Thyroid gland (tissue), 4 donors: Measurements from ENCODE around the gene RAE1.

Source experiments
- POLR2A ChIP-seq, 2 donors: fragments of 450-650 bp; IDR thresholded peaks; one replicate each; pipeline ENCODE4 v1.6.1; 2017; ENCODE audit warnings: antibody characterized with exemption in 2 of 2, mild to moderate bottlenecking in 2 of 2, moderate library complexity in 1 of 2
- TF ChIP-seq, protein P1 (sequence below), 6 experiments: fragments of 200-600 bp in 3 of 6; fragments of 450-650 bp in 3 of 6; sonication (generic) in 3 of 6; IDR thresholded peaks; one replicate each; pipeline ENCODE4 v1.5.1; 2016 to 2019; ENCODE audit warnings: antibody characterized with exemption in 6 of 6, mild to moderate bottlenecking in 2 of 6, inconsistent platforms in 1 of 6, moderate library complexity in 1 of 6

DNA sequence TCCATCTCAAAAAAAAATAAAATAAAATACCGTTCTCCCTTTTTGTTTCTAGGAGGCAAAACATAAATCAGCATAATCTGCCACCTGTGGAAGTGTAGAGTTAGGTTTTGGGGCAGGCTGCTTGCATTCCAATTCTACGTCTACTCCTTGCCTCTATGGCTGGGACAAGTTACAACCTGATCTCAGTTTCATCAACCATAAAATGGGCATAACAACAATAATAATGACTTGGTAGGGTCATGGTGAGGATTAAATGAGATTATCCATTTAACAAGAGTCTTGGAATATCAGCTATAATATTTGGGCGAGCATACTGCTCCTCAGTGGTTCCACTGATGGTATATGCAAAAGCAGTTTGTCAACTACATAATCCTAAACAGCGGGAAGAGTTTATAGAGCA, 3.7 kb upstream of the RAE1 start:
- no peak for TF ChIP-seq POLR2A (IDR thresholded peaks at IDR 0.05)
- TF ChIP-seq, protein P1, sequence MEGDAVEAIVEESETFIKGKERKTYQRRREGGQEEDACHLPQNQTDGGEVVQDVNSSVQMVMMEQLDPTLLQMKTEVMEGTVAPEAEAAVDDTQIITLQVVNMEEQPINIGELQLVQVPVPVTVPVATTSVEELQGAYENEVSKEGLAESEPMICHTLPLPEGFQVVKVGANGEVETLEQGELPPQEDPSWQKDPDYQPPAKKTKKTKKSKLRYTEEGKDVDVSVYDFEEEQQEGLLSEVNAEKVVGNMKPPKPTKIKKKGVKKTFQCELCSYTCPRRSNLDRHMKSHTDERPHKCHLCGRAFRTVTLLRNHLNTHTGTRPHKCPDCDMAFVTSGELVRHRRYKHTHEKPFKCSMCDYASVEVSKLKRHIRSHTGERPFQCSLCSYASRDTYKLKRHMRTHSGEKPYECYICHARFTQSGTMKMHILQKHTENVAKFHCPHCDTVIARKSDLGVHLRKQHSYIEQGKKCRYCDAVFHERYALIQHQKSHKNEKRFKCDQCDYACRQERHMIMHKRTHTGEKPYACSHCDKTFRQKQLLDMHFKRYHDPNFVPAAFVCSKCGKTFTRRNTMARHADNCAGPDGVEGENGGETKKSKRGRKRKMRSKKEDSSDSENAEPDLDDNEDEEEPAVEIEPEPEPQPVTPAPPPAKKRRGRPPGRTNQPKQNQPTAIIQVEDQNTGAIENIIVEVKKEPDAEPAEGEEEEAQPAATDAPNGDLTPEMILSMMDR (IDR thresholded peaks at IDR 0.05) = no peak
